Right hindlimb (tissue), 1 donor: ENCODE measurements around the gene PLCB4.
A peak's percentile ranks its signal among the peaks of the same experiment; 100 is the strongest.
"Not testable (repeated sequence)": the region's sequence is repeated elsewhere in the genome, so short reads cannot be mapped to it uniquely, and the experiment has no call there.

ENCODE experiments used
- DNase-seq: peaks from one replicate; pipeline ENCODE4 v3.0.0-alpha.2; 2018

Gene PLCB4

GRCh38 chr20:9385345-9386310 lies 316.7 kb downstream of the PLCB4 start:
- not testable (repeated sequence) for DNase-seq

- DNase-seq, result no peak
Measured at GRCh38 chr20:9388160-9388812, 319.4 kb downstream of the PLCB4 start.

DNA sequence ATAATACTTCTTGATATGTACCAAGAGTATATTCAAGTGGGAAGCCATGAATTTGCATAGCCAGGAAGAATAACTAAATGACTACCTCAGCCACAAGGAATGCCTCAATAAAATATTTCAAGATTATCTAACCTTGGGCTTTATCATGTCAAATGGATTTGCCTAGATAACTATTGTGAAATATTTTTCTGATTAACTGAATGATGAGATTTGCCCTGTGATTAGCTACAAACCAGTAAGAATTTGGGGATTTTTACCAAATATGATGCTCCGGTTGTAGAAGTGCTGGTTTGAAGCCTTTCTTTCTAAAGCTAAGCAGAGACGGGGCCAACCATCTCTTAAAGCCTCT lies 319.9 kb downstream of the PLCB4 start:
- no peak for DNase-seq

DNA sequence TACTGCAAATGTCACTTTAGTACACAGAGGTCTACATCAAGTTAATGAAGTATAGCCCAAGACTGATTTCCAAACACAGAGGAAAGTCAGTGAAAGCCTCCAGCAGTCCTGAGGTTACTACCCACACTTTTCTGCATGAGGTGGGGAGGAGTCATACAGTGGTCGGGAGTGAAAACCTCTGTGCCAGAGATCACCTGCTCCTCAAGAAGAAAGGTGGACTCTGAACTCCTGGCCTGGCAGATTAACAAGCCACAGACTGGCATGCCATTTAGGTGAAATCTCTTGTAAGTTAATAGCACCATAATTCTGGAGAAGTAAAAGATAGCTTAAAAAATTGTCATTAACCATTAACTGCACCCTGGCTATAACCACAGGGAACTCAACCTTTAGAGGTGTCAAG lies 320.5 kb downstream of the PLCB4 start:
- no peak for DNase-seq

DNA sequence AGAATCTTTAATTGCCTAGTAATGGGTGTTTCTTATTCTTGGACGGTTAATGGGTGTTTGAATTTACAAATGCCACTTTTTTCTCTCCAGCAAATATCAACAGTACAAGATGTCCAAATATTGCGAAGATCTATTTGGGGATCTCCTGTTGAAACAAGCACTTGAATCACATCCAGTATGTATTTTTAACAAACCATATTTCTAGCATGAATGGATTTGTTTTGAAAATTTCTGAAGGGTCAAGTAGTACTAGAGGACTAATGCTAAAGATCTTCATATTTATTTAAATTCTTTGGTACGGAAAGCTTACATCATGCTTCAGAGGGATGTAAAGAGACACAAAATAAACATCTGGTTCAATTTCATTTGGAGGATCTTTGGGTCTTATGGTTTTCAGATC lies 321.6 kb downstream of the PLCB4 start:
- no peak for DNase-seq

DNA sequence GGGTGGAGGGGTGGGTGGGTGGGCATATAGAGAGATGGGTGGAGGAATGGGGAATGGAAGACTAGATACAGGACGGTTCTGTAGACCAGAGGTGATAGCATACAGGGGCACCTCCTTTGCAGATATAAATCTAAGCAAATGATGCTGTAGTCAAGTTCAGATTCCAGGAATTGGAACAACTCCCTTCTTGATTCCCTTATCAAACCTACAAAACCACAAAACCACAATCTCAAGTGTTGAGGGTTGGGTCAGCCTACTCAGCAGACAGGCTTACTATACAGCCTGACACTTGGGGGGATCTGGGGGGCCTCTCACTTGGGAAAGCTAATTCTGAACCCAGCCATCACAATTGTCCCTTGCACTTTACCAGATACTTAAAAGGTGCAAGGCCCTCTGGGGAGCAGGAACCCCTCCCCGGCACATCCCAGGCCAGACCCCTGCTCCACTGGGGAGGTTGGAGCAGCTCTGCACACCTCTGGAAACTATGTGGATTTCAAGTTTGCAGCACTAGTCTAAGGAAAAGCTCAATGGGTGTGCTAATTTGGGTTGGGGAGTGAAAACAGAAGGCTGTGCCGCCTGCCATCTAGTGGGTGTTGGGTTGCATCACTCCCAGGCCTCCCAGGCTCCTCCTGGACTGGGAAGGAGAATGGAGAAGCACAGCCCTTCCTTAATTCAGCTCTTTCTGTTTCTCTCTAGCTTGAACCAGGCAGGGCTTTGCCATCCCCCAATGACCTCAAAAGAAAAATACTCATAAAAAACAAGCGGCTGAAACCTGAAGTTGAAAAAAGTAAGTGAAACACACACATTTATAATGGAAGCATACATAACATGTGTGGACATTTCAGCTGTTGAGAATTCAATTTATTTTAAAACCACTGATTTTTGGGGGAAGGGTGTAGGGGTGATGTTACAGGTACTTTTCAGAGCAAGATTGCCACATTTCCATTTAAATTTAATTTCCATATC lies 324.3 kb downstream of the PLCB4 start:
- peak; percentile 80 for DNase-seq

GRCh38 chr20:9395971-9396370 lies 327.1 kb downstream of the PLCB4 start:
- DNase-seq, result no peak

GRCh38 chr20:9397928-9398327 lies 329.0 kb downstream of the PLCB4 start:
- DNase-seq, result no peak

DNA sequence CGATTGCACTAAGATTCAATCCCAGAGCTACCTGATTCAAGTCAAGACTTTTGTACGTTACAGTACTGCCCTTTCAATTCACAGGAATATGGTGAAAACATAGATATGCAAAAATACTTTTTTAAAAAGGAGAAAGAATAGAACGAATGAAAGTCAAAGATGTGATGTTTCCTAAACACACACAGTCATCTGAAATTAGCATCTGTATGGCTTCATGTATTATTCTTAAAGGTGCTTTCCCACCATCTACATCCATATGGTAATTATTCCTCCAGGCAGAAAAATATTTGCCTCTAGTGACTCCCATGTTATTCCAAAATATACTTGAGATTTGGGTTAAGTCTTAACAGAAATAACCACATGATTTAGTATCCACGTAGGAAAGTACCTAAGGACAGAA lies 330.0 kb downstream of the PLCB4 start:
- no peak for DNase-seq

DNA sequence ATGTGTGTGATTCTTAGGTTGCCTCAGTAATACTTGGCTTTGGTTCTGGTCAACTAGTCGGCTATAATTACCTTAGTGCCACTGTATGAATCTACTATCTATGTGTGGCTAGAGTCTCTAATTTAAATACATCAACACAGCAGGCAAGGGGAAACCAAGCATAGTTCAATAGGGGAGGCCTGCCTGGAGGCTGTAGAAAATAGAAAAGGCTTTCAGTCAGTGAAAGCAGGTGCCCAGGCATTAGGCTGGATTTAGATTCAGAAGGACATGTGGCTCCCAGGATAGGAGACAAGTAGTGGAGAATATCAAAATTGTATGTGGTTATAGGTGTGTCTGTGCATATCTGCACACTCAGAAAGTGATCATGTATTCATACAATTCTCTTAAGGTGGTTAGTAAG lies 330.4 kb downstream of the PLCB4 start:
- DNase-seq, result no peak

DNA sequence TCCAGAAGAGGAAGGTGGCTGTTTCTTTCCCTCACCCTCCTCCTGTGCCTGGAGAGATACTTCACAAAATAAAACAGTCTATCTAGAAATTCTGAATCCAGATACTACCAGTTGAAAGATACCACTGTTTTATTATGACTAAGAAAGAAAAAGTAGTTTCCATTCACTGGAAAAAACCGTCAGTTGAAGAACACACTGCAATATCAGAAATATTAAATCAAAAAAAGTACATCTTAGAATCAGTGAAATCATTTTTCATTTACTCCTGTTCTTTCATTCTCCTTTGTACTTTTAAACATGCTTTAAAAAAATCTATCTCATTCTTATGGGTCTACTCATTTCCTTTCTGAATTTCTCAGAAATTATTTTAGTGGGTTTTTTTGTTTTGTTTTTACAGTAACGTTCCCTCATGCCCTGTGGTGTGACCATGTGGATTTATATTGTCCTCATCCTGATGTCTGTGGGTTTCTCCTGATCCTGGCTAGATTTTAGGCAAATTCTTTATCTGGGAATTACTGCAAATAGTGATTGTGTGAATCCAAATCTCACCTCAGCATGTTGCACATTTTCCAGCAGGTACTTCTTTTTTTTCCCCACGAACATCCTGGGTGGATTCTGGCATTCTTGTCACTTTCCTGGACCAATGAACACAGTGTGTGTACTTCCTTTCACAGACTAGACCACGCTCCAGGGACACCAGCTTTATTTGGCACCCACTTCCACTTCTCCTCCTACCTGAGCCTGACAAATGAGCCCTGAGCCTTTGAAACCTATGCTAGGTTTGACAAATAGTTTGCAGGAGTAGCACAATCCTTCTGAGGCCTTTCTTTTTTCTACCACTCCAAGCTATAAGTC lies 331.5 kb downstream of the PLCB4 start:
- DNase-seq, result no peak

DNA sequence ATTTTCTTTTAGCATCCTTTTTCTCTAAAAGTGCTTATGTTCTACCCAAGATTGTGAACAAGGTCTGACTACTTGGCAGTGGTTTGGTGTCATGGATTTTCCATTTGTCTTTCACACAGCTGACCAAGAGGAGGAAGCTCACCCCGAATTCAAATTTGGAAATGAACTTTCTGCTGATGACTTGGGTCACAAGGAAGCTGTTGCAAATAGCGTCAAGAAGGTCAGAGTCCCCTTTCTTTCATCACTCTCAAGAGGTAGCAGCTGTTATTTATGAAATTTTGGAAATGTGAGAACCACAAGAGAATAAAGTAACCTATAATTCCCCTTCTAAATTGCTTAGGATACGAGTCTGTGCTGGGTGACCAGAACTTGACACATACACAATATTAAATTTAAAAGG lies 332.5 kb downstream of the PLCB4 start:
- DNase-seq, result no peak

DNA sequence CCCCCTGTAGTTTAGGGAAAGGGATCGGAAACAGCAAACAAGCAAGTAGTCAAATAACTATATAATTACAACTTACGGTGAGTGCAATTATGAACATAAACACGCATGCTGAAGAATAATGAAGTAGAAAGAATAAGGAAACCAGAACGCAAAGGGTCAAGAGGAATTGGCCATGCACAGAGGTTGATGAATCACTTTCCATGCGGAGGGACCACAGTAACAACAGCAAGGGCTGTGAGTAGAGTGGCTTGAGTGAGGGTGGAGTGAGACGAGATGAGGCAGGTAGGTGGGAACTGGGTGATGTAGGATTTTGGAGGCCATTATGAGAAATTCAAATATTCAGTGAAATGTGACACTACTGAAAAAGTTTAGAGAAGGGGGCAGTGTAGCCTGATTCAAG lies 333.3 kb downstream of the PLCB4 start:
- no peak for DNase-seq

GRCh38 chr20:9402546-9402945 lies 333.7 kb downstream of the PLCB4 start:
- DNase-seq, result no peak

GRCh38 chr20:9403448-9403847 lies 334.6 kb downstream of the PLCB4 start:
- DNase-seq, result no peak

DNA sequence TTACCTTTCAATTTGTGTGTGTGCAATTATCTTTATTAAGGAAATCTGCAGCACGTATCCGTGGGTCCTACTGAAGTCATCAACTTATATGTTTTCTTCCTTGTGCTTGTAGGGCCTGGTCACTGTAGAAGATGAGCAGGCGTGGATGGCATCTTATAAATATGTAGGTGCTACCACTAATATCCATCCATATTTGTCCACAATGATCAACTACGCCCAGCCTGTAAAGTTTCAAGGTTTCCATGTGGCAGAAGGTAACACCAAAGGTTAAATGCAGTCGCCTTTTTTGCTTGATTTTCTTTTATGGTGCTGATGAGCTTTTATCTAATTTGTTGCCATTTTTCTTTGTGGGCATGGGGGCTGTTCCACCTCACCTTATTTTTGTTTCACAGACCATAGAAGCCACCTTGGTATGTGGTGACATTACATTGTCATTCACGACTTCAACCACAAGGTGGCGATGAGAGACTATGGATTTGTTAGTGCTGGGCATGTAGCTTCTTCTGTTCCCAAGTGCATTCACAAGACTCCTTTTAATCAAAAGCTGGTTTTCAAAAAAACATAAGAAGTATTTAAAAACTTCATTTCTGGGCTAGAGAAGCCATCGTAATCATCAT lies 339.0 kb downstream of the PLCB4 start:
- DNase-seq, result peak; percentile 59

GRCh38 chr20:9408422-9409300 lies 339.8 kb downstream of the PLCB4 start:
- no peak for DNase-seq

- DNase-seq, result no peak
Measured at GRCh38 chr20:9409352-9409751, 340.5 kb downstream of the PLCB4 start.

DNA sequence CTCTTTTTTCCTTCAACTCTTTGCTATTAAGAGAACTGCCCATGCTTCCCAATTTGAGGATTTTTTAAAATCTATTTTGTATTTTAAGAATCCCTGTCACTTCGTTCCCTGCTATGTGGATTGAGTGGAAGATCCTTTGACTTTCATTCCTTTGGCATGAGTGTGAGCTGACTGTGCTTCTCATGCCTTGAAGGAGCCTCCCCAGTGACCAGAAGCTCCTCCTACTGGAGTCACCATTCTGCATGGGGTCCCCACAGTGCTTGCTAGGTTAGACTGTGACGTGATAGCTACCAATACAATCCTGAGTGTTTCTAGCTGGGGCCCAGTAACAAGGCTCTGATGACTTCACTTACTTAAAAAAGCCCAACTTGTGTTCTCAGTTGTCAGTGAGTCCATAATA lies 341.1 kb downstream of the PLCB4 start:
- no peak for DNase-seq

DNA sequence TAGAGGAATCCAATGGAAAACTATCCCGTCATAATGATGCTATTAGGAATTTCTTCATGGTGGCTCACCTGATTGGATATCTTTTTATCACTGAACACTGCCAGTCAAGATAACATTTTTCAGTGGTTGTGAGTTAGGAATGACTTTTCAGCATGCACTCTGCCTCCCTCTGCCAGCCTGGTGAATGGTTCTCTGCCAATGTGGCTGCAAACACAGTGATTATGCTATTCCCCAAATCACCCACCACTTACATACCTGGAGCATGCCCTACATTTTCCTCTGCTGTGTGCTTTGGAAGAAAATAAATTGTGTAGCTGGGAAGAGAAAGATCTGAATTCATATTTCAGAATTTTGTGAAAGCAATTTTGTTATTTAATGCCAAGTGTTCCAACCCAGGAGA lies 342.9 kb downstream of the PLCB4 start:
- no peak for DNase-seq

GRCh38 chr20:9412309-9412708 lies 343.4 kb downstream of the PLCB4 start:
- DNase-seq, result no peak
